ENCODE results near the gene THRA. TPM values are rescaled to one million over a fixed set of nuclear protein-coding genes. Genes with fewer than 3 reads are reported as not detected.
A peak's percentile ranks its signal among the peaks of the same experiment; 100 is the strongest.

THRA gene
- total RNA-seq, 1 donor from 2014 or later, result 37.0 TPM

- peaks cover 4% of the 10 kb centered on the region for H3K27me3 Mint-ChIP-seq
- no peak overlapping the region for H3K4me3 Mint-ChIP-seq
- peaks cover 16% of the 10 kb centered on the region for H3K4me1 Mint-ChIP-seq (ENCODE audit: unreplicated experiment)
- no peak for DNase-seq (ENCODE audit: extremely low spot score, unreplicated experiment)
- peaks cover 4% of the 10 kb centered on the region for H3K36me3 Mint-ChIP-seq
- H3K9me3 Mint-ChIP-seq, result no peaks in the 10 kb centered on the region
- no peak overlapping the region for H3K27ac Mint-ChIP-seq
- no peak for TF ChIP-seq CTCF (conservative IDR thresholded peaks at IDR 0.05)
These were observed 45.2 kb upstream of the THRA start for GRCh38 chr17:40017422-40018080.

GRCh38 chr17:40018211-40019121, 44.3 kb upstream of the THRA start:
- no peak for DNase-seq (ENCODE audit: extremely low spot score, unreplicated experiment)
- Mint-ChIP-seq H3K4me1 (ENCODE audit: unreplicated experiment) (peaks cover 19% of the 10 kb centered on the region), H3K27me3 (peaks cover 4% of the 10 kb centered on the region), H3K36me3 (peaks cover 4% of the 10 kb centered on the region), H3K4me3 (peak overlapping the region; percentile 64), H3K9me3 (no peaks in the 10 kb centered on the region), H3K27ac (peak overlapping the region; percentile 7)
- TF ChIP-seq CTCF (conservative IDR thresholded peaks at IDR 0.05), result no peak

GRCh38 chr17:40019140-40019991, 43.4 kb upstream of the THRA start:
- no peaks in the 10 kb centered on the region for H3K9me3 Mint-ChIP-seq
- H3K4me1 Mint-ChIP-seq (ENCODE audit: unreplicated experiment), result peaks cover 19% of the 10 kb centered on the region
- peak overlapping the region; percentile 7 for H3K27ac Mint-ChIP-seq
- DNase-seq (ENCODE audit: extremely low spot score, unreplicated experiment), result no peak
- TF ChIP-seq CTCF (conservative IDR thresholded peaks at IDR 0.05), result peak; percentile 22
- H3K36me3 Mint-ChIP-seq, result peaks cover 4% of the 10 kb centered on the region
- H3K4me3 Mint-ChIP-seq, result peak overlapping the region; percentile 64
- H3K27me3 Mint-ChIP-seq, result no peaks in the 10 kb centered on the region

- no peak for TF ChIP-seq CTCF (conservative IDR thresholded peaks at IDR 0.05)
- Mint-ChIP-seq H3K4me1 (ENCODE audit: unreplicated experiment) (peaks cover 19% of the 10 kb centered on the region), H3K36me3 (peaks cover 5% of the 10 kb centered on the region), H3K4me3 (no peak overlapping the region), H3K27ac (no peak overlapping the region), H3K9me3 (no peaks in the 10 kb centered on the region), H3K27me3 (no peaks in the 10 kb centered on the region)
- no peak for DNase-seq (ENCODE audit: extremely low spot score, unreplicated experiment)
These were observed 42.6 kb upstream of the THRA start for GRCh38 chr17:40020146-40020545.

GRCh38 chr17:40021451-40021971, 41.3 kb upstream of the THRA start:
- no peaks in the 10 kb centered on the region for H3K9me3 Mint-ChIP-seq
- no peak overlapping the region for H3K27ac Mint-ChIP-seq
- H3K27me3 Mint-ChIP-seq, result no peaks in the 10 kb centered on the region
- peaks cover 19% of the 10 kb centered on the region for H3K4me1 Mint-ChIP-seq (ENCODE audit: unreplicated experiment)
- no peak overlapping the region for H3K4me3 Mint-ChIP-seq
- peaks cover 11% of the 10 kb centered on the region for H3K36me3 Mint-ChIP-seq
- no peak for TF ChIP-seq CTCF (conservative IDR thresholded peaks at IDR 0.05)
- DNase-seq (ENCODE audit: extremely low spot score, unreplicated experiment), result no peak
